Fibroblast of lung (primary cell): Measurements from ENCODE around the gene SLC66A3. TPM values are rescaled to one million over a fixed set of nuclear protein-coding genes. Genes with fewer than 3 reads are reported as not detected.

ENCODE experiments used
- DNase-seq, 2 donors: peaks; one replicate each; pipeline versions ENCODE4 v3.0.0 to v3.0.0-alpha.2; 2010; ENCODE audit warnings: low read depth in 2 of 2
- H2AFZ ChIP-seq: 2 replicates; pipeline ENCODE4 v1.5.1; 2012; ENCODE audit warnings: low read length, control low read depth, inconsistent platforms
- H3K27ac ChIP-seq: 2 replicates; pipeline ENCODE4 v1.5.1; 2011; ENCODE audit warnings: low read length, control low read depth; ENCODE audit not compliant: insufficient read depth
- H3K27me3 ChIP-seq: 2 replicates; pipeline ENCODE4 v1.5.1; 2011; ENCODE audit warnings: mild to moderate bottlenecking, low read length; ENCODE audit not compliant: control insufficient read depth, insufficient read depth
- H3K36me3 ChIP-seq: 2 replicates; pipeline ENCODE4 v1.5.1; 2011; ENCODE audit warnings: low read length; ENCODE audit not compliant: control insufficient read depth, insufficient read depth
- H3K4me1 ChIP-seq: 2 replicates; pipeline ENCODE4 v1.5.1; 2011; ENCODE audit warnings: low read length; ENCODE audit not compliant: control insufficient read depth, insufficient read depth; ENCODE audit errors: extremely low read depth
- H3K4me2 ChIP-seq: 2 replicates; pipeline ENCODE4 v1.5.1; 2011; ENCODE audit warnings: low read length, control low read depth; ENCODE audit not compliant: insufficient read depth; ENCODE audit errors: extremely low read depth
- H3K4me3 ChIP-seq, 4 experiments: fragments of 200-600 bp in 1 of 4; sonication (generic) in 1 of 4; replicated peaks in 1 of 4; 2 replicates each; pipeline ENCODE4 v1.5.1; 2011 to 2016; ENCODE audit warnings: low read length in 4 of 4, low read depth in 3 of 4, mild to moderate bottlenecking in 3 of 4, control low read depth in 2 of 4, inconsistent platforms in 1 of 4, mixed read lengths in 1 of 4; ENCODE audit not compliant: insufficient read depth in 1 of 4; ENCODE audit errors: control extremely low read depth in 1 of 4
- H3K79me2 ChIP-seq: 2 replicates; pipeline ENCODE4 v1.5.1; 2012; ENCODE audit warnings: mild to moderate bottlenecking, low read length, inconsistent platforms; ENCODE audit not compliant: control insufficient read depth, insufficient read depth
- H3K9ac ChIP-seq: 2 replicates; pipeline ENCODE4 v1.5.1; 2011; ENCODE audit warnings: mild to moderate bottlenecking, low read length, control low read depth; ENCODE audit not compliant: insufficient read depth
- H3K9me3 ChIP-seq: 2 replicates; pipeline ENCODE4 v1.5.1; 2012; ENCODE audit warnings: low read depth, low read length; ENCODE audit not compliant: control insufficient read depth, insufficient read depth
- H4K20me1 ChIP-seq: 2 replicates; pipeline ENCODE4 v1.5.1; 2011; ENCODE audit warnings: low read length; ENCODE audit not compliant: control insufficient read depth, insufficient read depth; ENCODE audit errors: extremely low read depth
- CTCF ChIP-seq, 2 donors: IDR thresholded peaks in 1 of 2; conservative IDR thresholded peaks in 1 of 2; 1 replicate in 1 of 2; 2 replicates in 1 of 2; pipeline ENCODE4 v1.5.1; 2011 to 2012; ENCODE audit warnings: low read length in 2 of 2, control low read depth in 1 of 2, inconsistent platforms in 1 of 2, low read depth in 1 of 2, mild to moderate bottlenecking in 1 of 2
- EZH2 ChIP-seq: IDR thresholded peaks from 2 replicates; pipeline ENCODE4 v1.5.1; 2012; ENCODE audit warnings: low read length, control low read depth, mild to moderate bottlenecking; ENCODE audit errors: missing control alignments
- polyA plus RNA-seq, 2 donors: library from polyadenylated mRNA; depleted of rRNA in 1 of 2; stranded (reverse) in 1 of 2; unstranded in 1 of 2; fragments of >200 nt; gene quantifications; 2 replicates each; pipeline ENCODE4 v1.2.1, GENCODE V29; 2011 to 2012; ENCODE audit warnings: missing spikeins in 1 of 2
- total RNA-seq: library from RNA; depleted of rRNA; stranded (reverse); fragments of >200 nt; gene quantifications from 2 replicates; pipeline ENCODE4 v1.2.1, GENCODE V29; 2014

SLC66A3 gene
- total and polyA plus RNA-seq, 2 donors (not counting 1 experiment from before 2014, with no cell fraction given), result 31.7 to 39.8 TPM

- H3K9me3 ChIP-seq, result no peaks in the 10 kb centered on the region
- no peaks in the 10 kb centered on the region for H3K36me3 ChIP-seq
Measured at GRCh38 chr2:11117776-11118175, 37.5 kb upstream of the SLC66A3 start.

GRCh38 chr2:11118761-11119160, 36.5 kb upstream of the SLC66A3 start:
- H3K27me3 ChIP-seq, result no peaks in the 10 kb centered on the region
- H2AFZ ChIP-seq, result no peak overlapping the region
- H3K36me3 ChIP-seq, result no peaks in the 10 kb centered on the region
- TF ChIP-seq CTCF (conservative IDR thresholded peaks at IDR 0.05 in 1 of 2, IDR thresholded peaks at IDR 0.05 in 1 of 2; ENCODE audit: low read depth in 1 of 2, low read length in 2 of 2) (no peak), EZH2 (no peak)
- H3K9me3 ChIP-seq, result no peaks in the 10 kb centered on the region
- H3K27ac ChIP-seq, result no peak overlapping the region
- no peaks in the 10 kb centered on the region for H3K79me2 ChIP-seq
- no peaks in the 10 kb centered on the region for H3K4me1 ChIP-seq
- no peak overlapping the region for H3K9ac ChIP-seq
- H4K20me1 ChIP-seq, result no peaks in the 10 kb centered on the region
- DNase-seq, result peak in 1 of 2 donors; percentile 22
- no peak overlapping the region for H3K4me3 ChIP-seq
- H3K4me2 ChIP-seq, result no peak overlapping the region

More at GRCh38 chr2:11117776-11118175, 37.5 kb upstream of the SLC66A3 start:
- TF ChIP-seq CTCF (conservative IDR thresholded peaks at IDR 0.05 in 1 of 2, IDR thresholded peaks at IDR 0.05 in 1 of 2; ENCODE audit: low read depth in 1 of 2, low read length in 2 of 2) (no peak), EZH2 (no peak)
- Histone ChIP-seq H3K9ac (no peak overlapping the region), H4K20me1 (no peaks in the 10 kb centered on the region), H3K4me2 (no peak overlapping the region), H3K79me2 (no peaks in the 10 kb centered on the region), H3K27ac (no peak overlapping the region), H3K4me3 (no peak overlapping the region), H2AFZ (no peak overlapping the region), H3K4me1 (no peaks in the 10 kb centered on the region), H3K27me3 (no peaks in the 10 kb centered on the region)
- no peak for DNase-seq

- Histone ChIP-seq H3K36me3 (no peaks in the 10 kb centered on the region), H3K9me3 (no peaks in the 10 kb centered on the region), H4K20me1 (no peaks in the 10 kb centered on the region), H3K27me3 (no peaks in the 10 kb centered on the region), H3K27ac (no peak overlapping the region), H3K4me3 (no peak overlapping the region), H2AFZ (no peak overlapping the region), H3K4me1 (no peaks in the 10 kb centered on the region), H3K79me2 (no peaks in the 10 kb centered on the region), H3K4me2 (no peak overlapping the region), H3K9ac (no peak overlapping the region)
- TF ChIP-seq CTCF (conservative IDR thresholded peaks at IDR 0.05 in 1 of 2, IDR thresholded peaks at IDR 0.05 in 1 of 2; ENCODE audit: low read depth in 1 of 2, low read length in 2 of 2), result no peak
- no peak for TF ChIP-seq EZH2
- peak in 1 of 2 donors; percentile 15 for DNase-seq
Measured at GRCh38 chr2:11121099-11121822, 34.0 kb upstream of the SLC66A3 start.
